Measurements from ENCODE around the gene PPP2R2D. TPM values are rescaled to one million over a fixed set of nuclear protein-coding genes. Genes with fewer than 3 reads are reported as not detected.

PPP2R2D gene
- total RNA-seq, 4 donors from 2014 or later: 38.2 to 49.7 (median 41.0) TPM

- H3K9me3 ChIP-seq: no peaks in the 10 kb centered on the region
- WGBS: 100% methylated on average over 13 of the region's 13 CpGs
- H3K27ac ChIP-seq (replicated peaks in 1 of 4): no peak overlapping the region
- intact Hi-C loops (cut with DNase I): no loop called here
- H3K27me3 ChIP-seq: no peaks in the 10 kb centered on the region
- peaks cover 14 to 19% (median 18%) of the 10 kb centered on the region in 4 donors for H3K4me1 ChIP-seq
- H3K36me3 ChIP-seq: peaks cover 27 to 84% (median 67%) of the 10 kb centered on the region in 4 donors
- H3K4me3 ChIP-seq: no peak overlapping the region
- no peak for DNase-seq (ENCODE audit: extremely low spot score)
- no peak for TF ChIP-seq EP300 (IDR thresholded peaks at IDR 0.05)
These were observed 68.1 kb downstream of the PPP2R2D start for GRCh38 chr10:131968949-131969348.

- H3K27ac ChIP-seq (replicated peaks in 1 of 4): no peak overlapping the region
- no peak overlapping the region for H3K4me3 ChIP-seq
- intact Hi-C loops (cut with DNase I): no loop called here
- peaks cover 27 to 74% (median 56%) of the 10 kb centered on the region in 4 donors for H3K36me3 ChIP-seq
- no peaks in the 10 kb centered on the region for H3K9me3 ChIP-seq
- H3K27me3 ChIP-seq: no peaks in the 10 kb centered on the region
- DNase-seq (ENCODE audit: extremely low spot score): no peak
- peaks cover 14 to 25% (median 19%) of the 10 kb centered on the region in 4 donors for H3K4me1 ChIP-seq
- WGBS: 94% methylated on average over 18 of the region's 18 CpGs
- TF ChIP-seq EP300 (IDR thresholded peaks at IDR 0.05): no peak
- no peak for TF ChIP-seq POLR2AphosphoS5 (IDR thresholded peaks at IDR 0.05)
- no peak for TF ChIP-seq POLR2A (IDR thresholded peaks at IDR 0.05; ENCODE audit: low read depth)
- no peak for TF ChIP-seq CTCF (IDR thresholded peaks at IDR 0.05)
These were observed 70.1 kb downstream of the PPP2R2D start for GRCh38 chr10:131970946-131971345.

- Histone ChIP-seq H3K4me1 (peaks cover 14 to 28% (median 22%) of the 10 kb centered on the region in 4 donors), H3K9me3 (no peaks in the 10 kb centered on the region), H3K27ac (replicated peaks in 1 of 4) (no peak overlapping the region), H3K27me3 (no peaks in the 10 kb centered on the region), H3K36me3 (peaks cover 27 to 67% (median 50%) of the 10 kb centered on the region in 4 donors), H3K4me3 (no peak overlapping the region)
- WGBS: 94% methylated on average over 5 of the region's 7 CpGs
- TF ChIP-seq POLR2AphosphoS5 (IDR thresholded peaks at IDR 0.05): no peak
- no peak for TF ChIP-seq CTCF (IDR thresholded peaks at IDR 0.05)
- TF ChIP-seq EP300 (IDR thresholded peaks at IDR 0.05): no peak
- TF ChIP-seq POLR2A (IDR thresholded peaks at IDR 0.05; ENCODE audit: low read depth): no peak
- no peak for DNase-seq (ENCODE audit: extremely low spot score)
- intact Hi-C loops (cut with DNase I): no loop called here
These were observed 70.8 kb downstream of the PPP2R2D start for GRCh38 chr10:131971591-131971990.

- no peak overlapping the region for H3K4me3 ChIP-seq
- TF ChIP-seq POLR2A (IDR thresholded peaks at IDR 0.05; ENCODE audit: low read depth) (no peak), EP300 (IDR thresholded peaks at IDR 0.05) (no peak), POLR2AphosphoS5 (IDR thresholded peaks at IDR 0.05) (no peak), CTCF (IDR thresholded peaks at IDR 0.05) (no peak)
- intact Hi-C loops (cut with DNase I): no loop called here
- no peaks in the 10 kb centered on the region for H3K9me3 ChIP-seq
- WGBS: 52% methylated on average over 11 of the region's 11 CpGs
- peaks cover 14 to 36% (median 24%) of the 10 kb centered on the region in 4 donors for H3K4me1 ChIP-seq
- no peak overlapping the region for H3K27ac ChIP-seq (replicated peaks in 1 of 4)
- no peak for DNase-seq (ENCODE audit: extremely low spot score)
- H3K36me3 ChIP-seq: peaks cover 27 to 58% (median 41%) of the 10 kb centered on the region in 4 donors
- no peaks in the 10 kb centered on the region for H3K27me3 ChIP-seq
These were observed 71.8 kb downstream of the PPP2R2D start for GRCh38 chr10:131972474-131973071.

- no peaks in the 10 kb centered on the region for H3K9me3 ChIP-seq
- peaks cover 19 to 36% (median 28%) of the 10 kb centered on the region in 4 donors for H3K4me1 ChIP-seq
- no peak overlapping the region for H3K27ac ChIP-seq (replicated peaks in 1 of 4)
- DNase-seq (ENCODE audit: extremely low spot score): no peak
- peaks cover 27 to 52% (median 38%) of the 10 kb centered on the region in 4 donors for H3K36me3 ChIP-seq
- H3K27me3 ChIP-seq: no peaks in the 10 kb centered on the region
- WGBS: 92% methylated on average over 28 of the region's 34 CpGs
- H3K4me3 ChIP-seq: no peak overlapping the region
- intact Hi-C loops (cut with DNase I): no loop called here
- TF ChIP-seq POLR2AphosphoS5 (IDR thresholded peaks at IDR 0.05) (no peak), CTCF (IDR thresholded peaks at IDR 0.05) (no peak), EP300 (IDR thresholded peaks at IDR 0.05) (no peak), POLR2A (IDR thresholded peaks at IDR 0.05; ENCODE audit: low read depth) (no peak)
These were observed 72.5 kb downstream of the PPP2R2D start for GRCh38 chr10:131973160-131973951.
